Gastrocnemius medialis (tissue), 4 donors: ENCODE results near the gene RDH13. TPM values are rescaled to one million over a fixed set of nuclear protein-coding genes. Genes with fewer than 3 reads are reported as not detected.

Experiments used
- ATAC-seq, 2 donors: fragments of 150-250 bp; one replicate each; pipeline ENCODE4 v1.9.1; 2016
- DNase-seq, 2 donors: peaks; one replicate each; pipeline ENCODE4 v3.0.0-alpha.2; 2019
- H3K27ac ChIP-seq, 4 donors: fragments of 200-600 bp; sonication (generic); 1 replicate in 1 of 4; 2 replicates in 3 of 4; pipeline ENCODE4 v1.5.1; 2016 to 2018; ENCODE audit warnings: mild to moderate bottlenecking in 2 of 4, moderate library complexity in 1 of 4
- H3K27me3 ChIP-seq, 3 donors: fragments of 200-600 bp; sonication (generic) in 2 of 3; 1 replicate in 1 of 3; 2 replicates in 2 of 3; pipeline versions ENCODE4 v1.5.1 to v1.6.0; 2016 to 2019; ENCODE audit warnings: mild to moderate bottlenecking in 1 of 3, moderate library complexity in 1 of 3
- H3K36me3 ChIP-seq, 2 donors: fragments of 200-600 bp; sonication (generic) in 1 of 2; one replicate each; pipeline ENCODE4 v1.5.1; 2017 to 2018
- H3K4me1 ChIP-seq, 2 donors: fragments of 200-600 bp; sonication (generic) in 1 of 2; one replicate each; pipeline ENCODE4 v1.5.1; 2016 to 2017; ENCODE audit warnings: mild to moderate bottlenecking in 2 of 2
- H3K4me3 ChIP-seq, 4 donors: fragments of 200-600 bp; sonication (generic) in 3 of 4; 1 replicate in 1 of 4; 2 replicates in 3 of 4; pipeline ENCODE4 v1.5.1; 2016 to 2019; ENCODE audit warnings: mild to moderate bottlenecking in 2 of 4
- H3K9me3 ChIP-seq, 3 donors: fragments of 200-600 bp; sonication (generic) in 2 of 3; 1 replicate in 1 of 3; 2 replicates in 2 of 3; pipeline ENCODE4 v1.5.1; 2016 to 2019
- CTCF ChIP-seq, 5 experiments: fragments of 450-650 bp in 3 of 5; fragments of 200-600 bp in 2 of 5; sonication (generic) in 2 of 5; IDR thresholded peaks in 4 of 5; conservative IDR thresholded peaks in 1 of 5; 1 replicate in 4 of 5; 2 replicates in 1 of 5; pipeline ENCODE4 v1.5.1; 2016 to 2019; ENCODE audit warnings: antibody characterized with exemption in 5 of 5, mild to moderate bottlenecking in 3 of 5, moderate library complexity in 3 of 5
- POLR2A ChIP-seq, 2 donors: fragments of 450-650 bp; IDR thresholded peaks; one replicate each; pipeline ENCODE4 v1.6.1; 2017; ENCODE audit warnings: antibody characterized with exemption in 2 of 2, mild to moderate bottlenecking in 2 of 2, moderate library complexity in 2 of 2
- in situ Hi-C, 4 donors: fragments of 200-750 bp; cut with MboI; loops; one replicate each; pipeline versions ENCODE4 v1.15.0 to v1.8.0; 2017; ENCODE audit warnings: low sequenced_read_pairs in 4 of 4
- intact Hi-C: fragments of 100-400 bp; cut with DNase I; formaldehyde crosslinking; loops from one replicate; pipeline ENCODE4 v1.15.1; 2023; ENCODE audit warnings: low total_unique reads
- total RNA-seq, 4 donors: library from RNA; depleted of rRNA; stranded (reverse); fragments of >200 nt; gene quantifications; one replicate each; pipeline versions ENCODE4 v1.1.0 to v1.2.3, GENCODE V29; 2016

The RDH13 gene
- total RNA-seq, 4 donors from 2014 or later, result 5.2 to 10.5 (median 7.6) TPM

- Histone ChIP-seq H3K9me3 (no peaks in the 10 kb centered on the region), H3K27ac (no peak overlapping the region), H3K27me3 (no peaks in the 10 kb centered on the region), H3K4me1 (no peaks in the 10 kb centered on the region), H3K36me3 (peaks cover 0 to 49% of the 10 kb centered on the region in 2 donors), H3K4me3 (no peak overlapping the region)
- ATAC-seq, result no peak
- TF ChIP-seq POLR2A (IDR thresholded peaks at IDR 0.05), result no peak
- no peak for TF ChIP-seq CTCF (IDR thresholded peaks at IDR 0.05 in 4 of 5, conservative IDR thresholded peaks at IDR 0.05 in 1 of 5)
- DNase-seq, result no peak
- in situ Hi-C loops, result no loop called here
- intact Hi-C loops, result no loop called here
These were observed 14.5 kb downstream of the RDH13 start for GRCh38 chr19:55048446-55048845.

- no peaks in the 10 kb centered on the region for H3K9me3 ChIP-seq
- no peaks in the 10 kb centered on the region for H3K27me3 ChIP-seq
- intact Hi-C loops (no loop called here), in situ Hi-C loops (no loop called here)
- H3K4me1 ChIP-seq, result no peaks in the 10 kb centered on the region
- DNase-seq (no peak), ATAC-seq (no peak)
- TF ChIP-seq CTCF (IDR thresholded peaks at IDR 0.05 in 4 of 5, conservative IDR thresholded peaks at IDR 0.05 in 1 of 5), result no peak
- no peak for TF ChIP-seq POLR2A (IDR thresholded peaks at IDR 0.05)
- no peak overlapping the region for H3K4me3 ChIP-seq
- no peak overlapping the region for H3K27ac ChIP-seq
- peaks cover 0 to 50% of the 10 kb centered on the region in 2 donors for H3K36me3 ChIP-seq
These were observed 15.0 kb downstream of the RDH13 start for GRCh38 chr19:55047951-55048350.

- H3K36me3 ChIP-seq, result peaks cover 0 to 57% of the 10 kb centered on the region in 2 donors
- in situ Hi-C loops, result no loop called here
These were observed 15.8 kb downstream of the RDH13 start for GRCh38 chr19:55046975-55047622.

GRCh38 chr19:55044771-55045716 lies 17.9 kb downstream of the RDH13 start:
- H3K27ac ChIP-seq, result no peak overlapping the region
- H3K4me1 ChIP-seq, result no peaks in the 10 kb centered on the region
- in situ Hi-C loops, result no loop called here
- peaks cover 0 to 65% of the 10 kb centered on the region in 2 donors for H3K36me3 ChIP-seq
- H3K27me3 ChIP-seq, result no peaks in the 10 kb centered on the region
- no peak for TF ChIP-seq CTCF (IDR thresholded peaks at IDR 0.05 in 4 of 5, conservative IDR thresholded peaks at IDR 0.05 in 1 of 5)
- no peak for TF ChIP-seq POLR2A (IDR thresholded peaks at IDR 0.05)
- H3K9me3 ChIP-seq, result no peaks in the 10 kb centered on the region
- intact Hi-C loops, result no loop called here
- DNase-seq (no peak), ATAC-seq (no peak)
- no peak overlapping the region for H3K4me3 ChIP-seq

More at GRCh38 chr19:55046975-55047622, 15.8 kb downstream of the RDH13 start:
- ATAC-seq (no peak), DNase-seq (no peak)
- Histone ChIP-seq H3K27me3 (no peaks in the 10 kb centered on the region), H3K4me3 (no peak overlapping the region), H3K9me3 (no peaks in the 10 kb centered on the region), H3K4me1 (no peaks in the 10 kb centered on the region), H3K27ac (no peak overlapping the region)
- no peak for TF ChIP-seq CTCF (IDR thresholded peaks at IDR 0.05 in 4 of 5, conservative IDR thresholded peaks at IDR 0.05 in 1 of 5)
- no peak for TF ChIP-seq POLR2A (IDR thresholded peaks at IDR 0.05)
- intact Hi-C loops, result no loop called here
